Measurements from ENCODE around the gene ARL8B. TPM values are rescaled to one million over a fixed set of nuclear protein-coding genes. Genes with fewer than 3 reads are reported as not detected.

The ARL8B gene
- total RNA-seq, 1 experiment from 2014 or later, result 29.0 TPM

DNA sequence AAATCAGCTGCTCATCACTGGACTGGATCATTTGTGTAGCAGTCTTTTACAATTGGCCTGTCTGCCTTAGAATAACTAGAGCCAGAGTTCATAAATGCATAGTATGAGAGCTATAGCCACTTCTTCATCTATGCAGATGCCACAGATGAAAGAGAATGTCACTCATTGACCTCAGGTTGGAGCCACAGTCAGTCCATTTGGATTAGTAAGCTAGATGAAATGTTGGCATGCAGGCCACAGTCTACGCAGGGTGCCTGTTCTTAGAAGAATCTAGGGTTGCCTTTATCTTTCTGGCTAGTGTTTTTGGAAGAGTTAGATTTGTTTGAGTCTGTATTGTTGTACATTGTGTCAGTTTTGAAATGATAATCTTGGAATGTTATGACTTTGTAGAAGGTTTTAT, 40.0 kb downstream of the ARL8B start:
- no peak overlapping the region for H3K9ac ChIP-seq (ENCODE audit: extremely low read depth, insufficient read length, low read length)
- no peak overlapping the region for H3T11ph ChIP-seq (ENCODE audit: low read length)
- TF ChIP-seq, protein P1, sequence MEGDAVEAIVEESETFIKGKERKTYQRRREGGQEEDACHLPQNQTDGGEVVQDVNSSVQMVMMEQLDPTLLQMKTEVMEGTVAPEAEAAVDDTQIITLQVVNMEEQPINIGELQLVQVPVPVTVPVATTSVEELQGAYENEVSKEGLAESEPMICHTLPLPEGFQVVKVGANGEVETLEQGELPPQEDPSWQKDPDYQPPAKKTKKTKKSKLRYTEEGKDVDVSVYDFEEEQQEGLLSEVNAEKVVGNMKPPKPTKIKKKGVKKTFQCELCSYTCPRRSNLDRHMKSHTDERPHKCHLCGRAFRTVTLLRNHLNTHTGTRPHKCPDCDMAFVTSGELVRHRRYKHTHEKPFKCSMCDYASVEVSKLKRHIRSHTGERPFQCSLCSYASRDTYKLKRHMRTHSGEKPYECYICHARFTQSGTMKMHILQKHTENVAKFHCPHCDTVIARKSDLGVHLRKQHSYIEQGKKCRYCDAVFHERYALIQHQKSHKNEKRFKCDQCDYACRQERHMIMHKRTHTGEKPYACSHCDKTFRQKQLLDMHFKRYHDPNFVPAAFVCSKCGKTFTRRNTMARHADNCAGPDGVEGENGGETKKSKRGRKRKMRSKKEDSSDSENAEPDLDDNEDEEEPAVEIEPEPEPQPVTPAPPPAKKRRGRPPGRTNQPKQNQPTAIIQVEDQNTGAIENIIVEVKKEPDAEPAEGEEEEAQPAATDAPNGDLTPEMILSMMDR (conservative IDR thresholded peaks at IDR 0.05), result no peak
- no peak overlapping the region for H3K4me3 Mint-ChIP-seq
- no peak overlapping the region for H2BK15ac ChIP-seq (ENCODE audit: low read depth, low read length)
- peaks cover 15% of the 10 kb centered on the region; the same call in 1 of the 2 replicates for H3K79me2 ChIP-seq (ENCODE audit: insufficient read depth, low read length)
- H3K27me3 ChIP-seq (ENCODE audit: insufficient read depth, low read length), result no peaks in the 10 kb centered on the region
- no peak overlapping the region for H3K4ac ChIP-seq (ENCODE audit: low read depth, low read length)
- H3K23me2 ChIP-seq (ENCODE audit: insufficient read length, low read depth, low read length, poor library complexity, severe bottlenecking), result no peaks in the 10 kb centered on the region
- H3K27me3 Mint-ChIP-seq (ENCODE audit: low read depth), result no peaks in the 10 kb centered on the region
- H3K27ac ChIP-seq (ENCODE audit: insufficient read length, low read depth, low read length), result no peak overlapping the region
- no peak overlapping the region for H3K23ac ChIP-seq (ENCODE audit: insufficient read length, low read depth, low read length)
- H3K4me2 ChIP-seq (ENCODE audit: insufficient read depth, insufficient read length, low read length), result no peak overlapping the region
- no peak for DNase-seq
- no peak overlapping the region for H4K8ac ChIP-seq (replicated peaks; ENCODE audit: insufficient read length, low read depth, low read length)
- H2BK12ac ChIP-seq (ENCODE audit: insufficient read length, low read depth, low read length), result no peak overlapping the region
- no peak overlapping the region for H3K56ac ChIP-seq (ENCODE audit: insufficient read length, low read depth, low read length)
- no peaks in the 10 kb centered on the region for H3K9me3 ChIP-seq (ENCODE audit: control insufficient read depth, low read depth, low read length)
- peak overlapping the region in 2 of 3 experiments; percentile 5 to 58; a peak in 2 of 7 replicates for H3K27ac Mint-ChIP-seq
- 0 out of 2 replicates have a peak, but pooled peaks cover 3% of the 10 kb centered on the region for H3K4me1 ChIP-seq (ENCODE audit: insufficient read depth, low read length)
- peaks cover 46 to 47% of the 10 kb centered on the region in 2 experiments for H3K4me1 Mint-ChIP-seq
- H2BK120ac ChIP-seq (ENCODE audit: low read depth, low read length, poor library complexity, severe bottlenecking), result no peak overlapping the region
- H2BK5ac ChIP-seq (ENCODE audit: insufficient read length, low read length), result no peak overlapping the region
- H3K79me1 ChIP-seq (ENCODE audit: insufficient read depth, low read depth, low read length, poor library complexity, severe bottlenecking), result peaks cover 10% of the 10 kb centered on the region
- H2BK20ac ChIP-seq (ENCODE audit: low read depth, low read length, poor library complexity, severe bottlenecking), result no peak overlapping the region
- H2AK5ac ChIP-seq (ENCODE audit: insufficient read length, low read length), result no peak overlapping the region
- H3K18ac ChIP-seq (ENCODE audit: insufficient read length, low read depth, low read length), result no peak overlapping the region
- H4K5ac ChIP-seq (ENCODE audit: insufficient read length, low read depth, low read length), result no peak overlapping the region
- WGBS (ENCODE audit: extremely low coverage, insufficient read length, low lambda C conversion rate), result no CpG with 5 or more reads among the region's 1 CpG
- no peak overlapping the region for H4K91ac ChIP-seq (ENCODE audit: insufficient read length, low read depth, low read length)
- H4K20me1 ChIP-seq (ENCODE audit: control insufficient read depth, insufficient read depth, insufficient read length), result no peaks in the 10 kb centered on the region
- H3K9me3 Mint-ChIP-seq, result no peaks in the 10 kb centered on the region
- no peak overlapping the region for H2AFZ ChIP-seq (ENCODE audit: low read length)
- H3K36me3 Mint-ChIP-seq (ENCODE audit: insufficient read depth in 1 of 3, low read depth in 3 of 3), result no peaks in the 10 kb centered on the region
- H3K14ac ChIP-seq (ENCODE audit: insufficient read depth, low read length), result no peak overlapping the region
